ENCODE measurements around the gene CAPG. TPM values are rescaled to one million over a fixed set of nuclear protein-coding genes. Genes with fewer than 3 reads are reported as not detected.
"Not testable (repeated sequence)": the region's sequence is repeated elsewhere in the genome, so short reads cannot be mapped to it uniquely, and the experiment has no call there.

CAPG gene
- total and polyA plus RNA-seq, 10 of the 15 experiments (the other 5 are each of a cell fraction or from before 2014, with no cell fraction given): 26.3 to 192 (median 100) TPM

GRCh38 chr2:85439569-85439968 lies 29.4 kb upstream of the CAPG start:
- POLR2A ChIA-PET; H4K20me1 ChIP-seq (ENCODE audit: control insufficient read depth, insufficient read depth); H3K79me2 ChIP-seq (ENCODE audit: control insufficient read depth, insufficient read depth, low read length); H3K27me3 ChIP-seq (replicated peaks in 1 of 2; ENCODE audit: control insufficient read depth in 2 of 2, insufficient read depth in 2 of 2, low read length in 1 of 2); H2AFZ ChIP-seq (ENCODE audit: control insufficient read depth, low read depth, low read length); H3K4me3 ChIP-seq; H3K9me3 ChIP-seq (replicated peaks; ENCODE audit: control insufficient read depth, insufficient read depth, low read length); in situ Hi-C loops (cut with MboI); H3K27ac ChIP-seq (ENCODE audit: control insufficient read depth, insufficient read depth); ATAC-seq; H3K9ac ChIP-seq (ENCODE audit: control insufficient read depth, insufficient read depth, low read length); H3K4me1 ChIP-seq (ENCODE audit: control insufficient read depth, insufficient read depth, low read length); DNase-seq (ENCODE audit: low read depth, low spot score); FAIRE-seq; H3K4me2 ChIP-seq (ENCODE audit: control insufficient read depth, insufficient read depth); BruUV-seq (replicated peaks); intact Hi-C loops (cut with micrococcal nuclease; ENCODE audit: unreplicated experiment); H3K36me3 ChIP-seq (ENCODE audit: control insufficient read depth in 2 of 2, insufficient read depth in 2 of 2, low read length in 1 of 2): not testable (repeated sequence)
- RAD21 ChIA-PET (ENCODE audit: unreplicated experiment): interaction anchor here (1.7 kb wide), 1 partner anchor 112 kb away, joined by 5 read pairs; no protein-coding TSS in a partner anchor
- 83% methylated on average over 9 of the region's 9 CpGs for WGBS (ENCODE audit: insufficient coverage, insufficient replicate concordance, low lambda C conversion rate, missing lambda C conversion rate)
- SMC1A ChIA-PET (ENCODE audit: uncharacterized antibody, unreplicated experiment): interaction anchor here (3.2 kb wide), 1 partner anchor 99 kb away, joined by 18 read pairs; the partner anchor contains the start of gene MAT2A
- CTCF ChIA-PET: interaction anchor here (0.6 kb wide), 1 partner anchor 153 kb away, joined by 3 read pairs; no protein-coding TSS in a partner anchor

GRCh38 chr2:85439025-85439472 lies 28.9 kb upstream of the CAPG start:
- in situ Hi-C loops (cut with MboI): no loop called here
- no peak overlapping the region for H3K27ac ChIP-seq (ENCODE audit: control insufficient read depth, insufficient read depth)
- ChIA-PET POLR2A (interaction anchor here (1.9 to 2.4 kb wide), 2 partner anchors 20 to 102 kb away, joined by 8 to 11 read pairs; partner anchors contain the start of gene SH2D6), RAD21 (ENCODE audit: unreplicated experiment) (interaction anchor here (2.2 kb wide), 1 partner anchor 113 kb away, joined by 6 read pairs; no protein-coding TSS in a partner anchor), CTCF (interaction anchor here (0.6 to 1.8 kb wide), 2 partner anchors 113 to 154 kb away, joined by 3 to 8 read pairs; no protein-coding TSS in a partner anchor), SMC1A (ENCODE audit: uncharacterized antibody, unreplicated experiment) (interaction anchor here (1.2 to 3.2 kb wide), 3 partner anchors 19 to 100 kb away, joined by 3 to 18 read pairs (median 6); partner anchors contain the start of gene MAT2A)
- WGBS (ENCODE audit: insufficient coverage, insufficient replicate concordance, low lambda C conversion rate, missing lambda C conversion rate): 82% methylated on average over 6 of the region's 6 CpGs
- H3K4me3 ChIP-seq: no peak overlapping the region
- H4K20me1 ChIP-seq (ENCODE audit: control insufficient read depth, insufficient read depth): no peaks in the 10 kb centered on the region
- intact Hi-C loops (cut with micrococcal nuclease; ENCODE audit: unreplicated experiment): no loop called here
- H3K36me3 ChIP-seq (ENCODE audit: control insufficient read depth in 2 of 2, insufficient read depth in 2 of 2, low read length in 1 of 2): no peaks in the 10 kb centered on the region
- no peak for FAIRE-seq
- BruUV-seq (replicated peaks): no TSS peak
- no peaks in the 10 kb centered on the region for H3K79me2 ChIP-seq (ENCODE audit: control insufficient read depth, insufficient read depth, low read length)
- H3K9me3 ChIP-seq (replicated peaks; ENCODE audit: control insufficient read depth, insufficient read depth, low read length): no peaks in the 10 kb centered on the region
- H3K4me2 ChIP-seq (ENCODE audit: control insufficient read depth, insufficient read depth): no peak overlapping the region
- peaks cover 8% of the 10 kb centered on the region; the same call in 1 of the 2 replicates for H3K4me1 ChIP-seq (ENCODE audit: control insufficient read depth, insufficient read depth, low read length)
- no peaks in the 10 kb centered on the region for H3K27me3 ChIP-seq (replicated peaks in 1 of 2; ENCODE audit: control insufficient read depth in 2 of 2, insufficient read depth in 2 of 2, low read length in 1 of 2)
- no peak for TF ChIP-seq RAD21 (IDR thresholded peaks at IDR 0.05; ENCODE audit: insufficient read depth, low read depth, low read length)
- TF ChIP-seq YBX1 (IDR thresholded peaks at IDR 0.05): no peak
- no peak for TF ChIP-seq HDGF (IDR thresholded peaks at IDR 0.05)
- TF ChIP-seq CREB1 (IDR thresholded peaks at IDR 0.05; ENCODE audit: low read depth): no peak
- TF ChIP-seq NR2C2 (IDR thresholded peaks at IDR 0.05; ENCODE audit: borderline replicate concordance, control insufficient read depth, insufficient read length, low read depth): no peak
- no peak for TF ChIP-seq ZBTB11 (CRISPR knock-in tag; IDR thresholded peaks at IDR 0.05)
- H3K9ac ChIP-seq (ENCODE audit: control insufficient read depth, insufficient read depth, low read length): no peak overlapping the region
- H2AFZ ChIP-seq (ENCODE audit: control insufficient read depth, low read depth, low read length): no peak overlapping the region
- no peak for DNase-seq (ENCODE audit: low read depth, low spot score)
- no peak for ATAC-seq
